Pulmonary artery endothelial cell (primary cell): ENCODE data around the gene ADAM8. TPM values are rescaled to one million over a fixed set of nuclear protein-coding genes. Genes with fewer than 3 reads are reported as not detected.
"Not testable (repeated sequence)": the region's sequence is repeated elsewhere in the genome, so short reads cannot be mapped to it uniquely, and the experiment has no call there.

Experiments
- DNase-seq: peaks from one replicate; pipeline ENCODE4 v3.0.0-alpha.2; 2011; ENCODE audit warnings: low read depth, low spot score
- total RNA-seq: library from RNA; depleted of rRNA; stranded (reverse); fragments of >200 nt; gene quantifications from 2 replicates; pipeline ENCODE4 v1.2.3, GENCODE V29; 2014

The ADAM8 gene
- total RNA-seq, 1 donor from 2014 or later = 0.33 TPM

DNA sequence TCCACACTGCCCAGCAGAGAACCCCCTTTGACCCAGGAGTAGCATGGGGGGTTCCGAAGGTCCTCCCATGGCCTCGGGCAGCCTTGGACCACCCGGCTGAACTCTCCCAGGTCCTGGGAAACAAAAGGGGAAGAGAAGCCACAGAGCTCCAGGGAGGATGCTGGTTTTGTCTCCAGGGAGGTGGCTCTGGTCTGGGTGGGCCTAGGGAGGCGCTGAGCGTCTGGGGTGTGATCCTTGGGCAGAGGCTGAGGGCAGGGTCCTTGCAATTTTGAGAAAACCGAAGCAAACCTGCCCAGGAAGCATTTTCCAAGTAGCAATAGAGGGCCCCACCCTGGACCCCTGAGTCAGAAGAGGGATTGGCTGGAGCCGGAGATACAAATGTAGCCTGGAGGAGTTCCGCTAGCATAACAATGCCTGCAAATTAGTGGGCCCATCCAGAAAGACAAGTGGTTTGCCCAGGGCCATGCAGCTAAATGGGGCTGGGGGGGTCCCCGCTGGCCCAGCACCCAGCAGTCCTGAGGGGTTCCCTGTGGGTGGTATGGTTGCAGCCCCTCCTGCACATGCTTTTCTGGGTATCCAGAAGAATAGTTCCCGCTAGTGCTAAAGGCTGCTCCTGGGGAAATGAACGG, 44.6 kb downstream of the ADAM8 start:
- no peak for DNase-seq

DNA sequence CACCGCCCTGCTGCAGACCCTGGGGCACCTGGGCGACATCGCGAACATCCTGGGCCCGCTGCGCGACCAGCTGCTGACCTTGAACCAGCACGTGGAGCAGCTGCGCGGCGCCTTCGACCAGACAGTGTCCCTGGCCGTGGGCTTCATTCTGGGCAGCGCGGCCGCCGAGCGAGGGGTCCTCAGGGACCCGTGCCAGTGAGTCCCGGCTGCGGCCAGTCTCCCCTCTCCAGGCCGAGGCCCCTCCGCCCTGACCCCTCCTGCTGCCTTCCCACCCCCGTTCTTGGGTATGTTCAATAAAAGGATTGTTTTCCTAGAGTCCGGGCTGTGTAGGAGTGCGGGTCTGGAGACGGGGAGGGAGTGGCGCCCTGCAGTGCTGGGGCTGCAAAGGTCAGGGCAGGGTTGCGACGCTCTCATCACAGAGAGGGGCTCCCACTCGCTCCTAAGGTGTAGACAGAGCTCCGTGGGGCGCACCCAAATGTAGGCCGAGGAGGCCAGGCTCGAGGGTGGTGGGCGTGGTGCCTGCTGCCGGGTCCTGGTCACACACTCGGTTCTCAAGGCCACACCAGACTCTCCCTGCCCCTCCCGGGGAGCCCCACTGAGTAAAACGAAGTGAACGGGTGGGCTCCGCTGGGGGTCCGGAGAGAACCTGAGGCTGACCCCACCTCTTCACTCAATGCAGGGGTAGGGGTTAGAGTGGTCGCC, 45.3 kb downstream of the ADAM8 start:
- no peak for DNase-seq

DNA sequence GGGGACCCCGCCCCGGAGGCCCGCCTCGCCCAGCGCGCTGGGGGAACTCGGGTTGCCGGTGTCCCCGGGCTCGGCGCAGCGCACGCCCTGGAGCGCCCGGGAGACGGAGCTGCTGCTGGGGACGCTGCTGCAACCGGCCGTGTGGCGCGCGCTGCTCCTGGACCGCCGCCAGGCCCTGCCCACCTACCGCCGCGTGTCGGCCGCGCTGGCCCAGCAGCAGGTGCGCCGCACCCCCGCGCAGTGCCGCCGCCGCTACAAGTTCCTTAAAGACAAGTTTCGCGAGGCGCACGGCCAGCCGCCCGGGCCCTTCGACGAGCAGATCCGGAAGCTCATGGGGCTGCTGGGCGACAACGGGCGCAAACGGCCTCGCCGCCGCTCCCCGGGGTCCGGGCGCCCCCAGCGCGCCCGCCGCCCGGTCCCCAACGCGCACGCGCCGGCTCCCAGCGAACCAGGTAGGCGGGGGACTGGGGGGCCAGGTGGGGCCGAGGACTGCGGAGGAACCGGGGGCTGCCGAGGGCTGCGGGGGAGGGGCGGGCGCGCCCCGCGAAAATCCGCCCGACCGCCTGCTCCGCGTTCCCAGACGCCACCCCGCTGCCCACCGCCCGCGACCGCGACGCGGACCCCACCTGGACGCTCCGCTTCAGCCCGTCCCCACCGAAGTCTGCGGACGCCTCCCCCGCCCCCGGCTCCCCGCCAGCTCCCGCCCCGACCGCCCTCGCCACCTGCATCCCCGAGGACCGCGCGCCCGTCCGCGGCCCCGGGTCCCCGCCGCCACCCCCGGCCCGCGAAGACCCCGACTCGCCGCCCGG, 46.1 kb downstream of the ADAM8 start:
- no peak for DNase-seq

DNA sequence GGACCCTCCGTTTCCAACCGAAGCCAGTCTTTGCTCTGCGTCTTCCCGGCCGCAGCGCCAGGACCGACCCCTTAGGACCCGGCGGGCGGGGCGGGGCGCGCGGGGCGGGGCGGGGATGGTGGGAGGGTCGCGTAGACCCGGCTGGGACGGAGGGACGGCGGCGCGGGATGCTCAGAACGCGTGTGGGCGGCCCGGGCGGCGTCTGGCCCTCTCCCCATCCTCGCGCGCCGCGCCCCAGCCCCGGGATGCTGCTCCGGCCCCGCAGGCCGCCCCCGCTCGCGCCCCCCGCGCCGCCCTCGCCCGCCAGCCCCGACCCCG, 46.7 kb downstream of the ADAM8 start, which contains the start of gene UTF1:
Gene UTF1, plus strand, starts transcription at position 174 of the 318 bp plus-strand sequence. Its CDS starts 72 bp downstream, at position 246.
- DNase-seq = no peak

DNA sequence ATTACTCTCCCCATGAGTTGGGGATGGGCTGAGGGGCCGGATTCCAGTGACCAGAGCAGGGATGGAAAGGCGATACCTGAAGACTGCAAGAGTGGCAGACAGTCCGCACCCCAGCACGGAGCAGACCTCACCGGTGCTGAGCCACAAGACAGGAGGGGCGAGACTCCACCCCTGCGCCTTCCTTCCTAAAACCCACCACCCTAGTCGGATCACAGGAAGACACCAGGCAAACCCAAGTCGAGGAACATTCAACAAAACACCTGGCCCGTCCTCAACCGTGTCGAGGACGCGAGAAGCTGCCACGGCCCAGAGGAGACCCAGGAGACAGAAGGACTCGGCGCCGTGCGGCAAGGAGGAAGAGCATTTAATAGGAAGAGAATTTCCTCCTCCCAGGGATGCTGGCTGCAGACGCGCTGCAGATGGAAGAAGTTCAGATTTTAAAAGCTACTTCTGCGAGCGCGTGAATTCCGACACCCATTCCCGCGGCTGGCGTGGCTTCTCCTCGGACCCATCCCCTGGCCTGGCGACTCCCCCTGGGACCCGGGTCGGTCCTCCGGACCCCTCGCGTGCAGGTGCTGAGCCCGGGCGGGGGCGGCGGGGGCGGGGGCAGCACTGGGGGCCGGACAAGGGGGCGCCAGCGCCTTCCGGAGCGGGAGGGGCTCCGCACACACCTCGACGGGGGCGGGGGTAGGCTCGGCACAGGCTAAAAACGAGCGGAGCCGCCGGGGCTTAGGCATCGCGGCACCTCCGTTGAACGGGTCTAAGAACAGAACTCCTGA, 47.2 kb downstream of the ADAM8 start:
- no peak for DNase-seq

DNA sequence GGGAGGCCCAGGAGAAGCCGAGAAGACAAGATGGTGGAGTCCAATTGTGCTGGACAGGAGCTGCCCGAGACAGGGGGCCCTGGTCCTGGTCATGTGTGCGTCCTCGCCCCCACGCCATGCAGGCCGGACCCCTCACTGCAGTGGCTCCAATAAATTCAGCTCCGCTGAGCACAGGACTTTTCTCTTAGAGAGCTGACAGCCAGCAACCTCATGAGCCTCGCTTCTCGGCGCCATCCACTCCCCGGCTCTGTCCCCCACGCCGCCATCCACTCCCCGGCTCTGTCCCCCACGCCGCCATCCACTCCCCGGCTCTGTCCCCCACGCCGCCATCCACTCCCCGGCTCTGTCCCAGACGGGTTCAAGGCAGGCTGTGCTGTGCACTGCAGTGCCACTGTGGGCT, 49.4 kb downstream of the ADAM8 start:
- DNase-seq = no peak

DNA sequence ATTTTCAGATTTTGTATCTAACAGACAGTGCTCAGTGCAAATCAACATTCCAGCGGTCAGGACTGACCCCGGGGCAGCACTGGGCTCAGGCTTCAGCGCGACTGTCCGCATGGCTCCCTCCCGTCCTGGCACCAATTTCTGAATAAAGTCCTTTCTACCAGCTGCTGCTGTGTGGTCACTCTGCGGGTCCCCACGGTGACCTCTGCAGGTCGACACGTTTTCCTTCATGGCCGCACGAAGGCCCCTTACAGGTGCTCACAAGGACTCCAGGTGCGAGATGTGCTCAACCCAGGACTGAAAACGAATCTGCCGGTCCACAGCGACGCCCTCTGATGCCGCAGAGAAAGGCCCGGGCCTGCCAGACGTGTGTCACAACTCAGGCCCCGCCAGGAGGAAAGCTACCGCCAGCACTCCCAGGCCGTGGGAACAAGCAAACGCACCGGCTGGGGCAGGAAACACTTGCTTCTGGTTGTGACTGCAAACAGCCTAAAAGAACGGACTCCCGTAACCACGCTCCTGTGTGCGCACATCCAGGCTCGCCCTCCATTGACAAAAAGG, 50.3 kb downstream of the ADAM8 start:
- DNase-seq = no peak

DNA sequence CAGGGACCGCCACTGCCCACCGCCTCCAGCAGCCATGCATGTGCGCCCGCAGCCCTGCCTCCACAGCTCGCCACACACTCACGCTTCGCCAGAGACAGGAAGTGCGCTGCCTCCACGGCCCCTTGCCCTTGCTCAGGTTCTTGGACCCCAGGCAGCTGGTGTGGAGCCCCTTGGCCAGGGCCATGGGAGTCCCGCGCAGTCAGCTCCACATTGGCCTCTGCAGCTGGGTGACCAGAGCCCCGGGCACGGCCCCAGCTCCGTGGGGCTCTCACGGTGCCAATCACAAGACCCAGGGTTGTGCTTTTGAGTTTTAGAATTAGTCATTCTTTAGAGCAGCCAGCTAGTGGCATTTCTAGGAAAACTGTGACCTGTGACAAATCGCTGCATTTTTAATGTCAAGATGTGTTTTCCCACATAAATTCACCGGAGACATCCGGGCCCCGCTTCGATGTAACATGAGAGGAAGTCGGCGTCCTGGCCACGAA, 50.9 kb downstream of the ADAM8 start:
- no peak for DNase-seq

DNA sequence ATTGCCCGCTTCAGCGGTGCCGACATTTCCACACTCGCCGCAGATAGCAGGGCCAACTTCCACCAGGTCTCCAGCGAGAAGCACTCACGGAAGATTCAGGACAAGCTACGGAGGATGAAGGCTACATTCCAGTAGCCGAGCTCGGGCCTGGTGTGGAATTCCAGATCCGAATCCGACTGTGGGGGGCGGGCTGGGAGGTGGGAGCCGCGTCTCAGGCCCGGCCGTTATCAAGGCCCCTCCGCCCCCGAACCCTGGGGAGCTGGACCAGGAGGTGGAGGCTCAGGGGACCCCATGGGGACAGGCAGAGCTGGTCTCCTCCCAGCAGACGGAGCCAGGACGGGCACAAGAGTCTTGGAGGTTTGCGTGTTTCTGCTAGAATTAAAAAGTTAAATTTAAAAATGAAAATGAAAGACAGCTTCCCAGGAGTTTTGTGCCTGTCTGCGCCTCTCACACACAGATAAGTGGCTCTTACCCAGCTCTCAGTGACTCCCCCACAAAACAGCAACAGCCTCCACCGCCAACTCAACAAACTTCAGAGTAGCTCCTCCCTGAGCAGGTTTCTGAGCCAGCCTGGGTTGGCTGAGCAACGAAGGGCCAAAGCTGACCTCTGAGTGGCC, 51.8 kb downstream of the ADAM8 start:
- DNase-seq = no peak

DNA sequence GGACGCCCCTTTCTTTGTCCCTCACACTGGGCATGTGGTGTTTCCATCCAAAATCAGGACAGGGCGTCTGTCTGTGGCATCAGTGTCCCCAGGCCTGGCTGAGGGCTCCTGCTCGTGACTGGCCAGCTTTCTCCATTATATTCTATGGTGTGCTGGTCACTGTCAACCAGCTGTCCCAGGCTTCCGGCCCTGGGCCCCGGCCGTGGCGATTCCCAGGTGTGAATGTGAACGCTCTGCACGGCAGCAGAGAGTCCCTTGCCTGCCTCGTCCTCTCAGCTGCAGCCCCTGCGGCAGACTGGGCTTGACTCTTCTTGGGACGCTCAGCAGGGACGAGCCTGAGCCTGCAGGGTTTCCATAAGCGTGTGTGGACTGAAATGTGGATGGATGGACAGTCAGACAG, 52.6 kb downstream of the ADAM8 start:
- DNase-seq = no peak

DNA sequence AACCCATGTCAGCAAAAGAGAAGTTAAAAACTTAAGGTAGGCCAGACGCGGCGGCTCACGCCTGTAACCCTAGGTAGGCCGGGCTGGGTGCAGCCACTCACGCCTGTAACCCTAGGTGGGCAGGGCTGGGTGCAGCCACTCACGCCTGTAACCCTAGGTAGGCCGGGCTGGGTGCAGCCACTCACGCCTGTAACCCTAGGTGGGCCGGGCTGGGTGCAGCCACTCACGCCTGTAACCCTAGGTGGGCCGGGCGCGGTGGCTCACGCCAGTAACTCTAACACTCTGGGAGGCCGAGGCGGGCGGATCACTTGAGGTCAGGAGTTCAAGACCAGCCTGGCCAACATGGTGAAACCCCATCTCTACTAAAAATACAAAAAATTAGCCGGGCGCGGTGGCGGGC, 54.9 kb downstream of the ADAM8 start:
- DNase-seq = not testable (repeated sequence)

DNA sequence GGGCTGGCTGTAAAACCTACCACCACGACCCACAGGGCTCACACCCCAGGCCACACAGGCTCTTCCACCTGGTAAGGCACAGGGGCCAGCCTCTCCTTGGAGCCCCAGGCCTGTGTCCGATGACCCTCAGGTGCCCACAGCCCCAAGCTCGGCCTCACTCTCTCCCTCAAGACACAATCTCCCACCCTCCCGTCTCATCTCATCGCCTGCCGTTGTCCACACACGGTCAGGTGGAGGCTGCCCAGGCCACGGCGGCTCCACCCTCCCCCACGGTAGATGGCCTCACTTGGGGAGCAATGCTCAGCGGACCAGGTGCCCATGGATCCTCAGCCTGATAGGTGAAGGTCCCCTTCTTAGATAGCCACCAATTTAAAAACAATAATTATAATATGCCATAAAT, 55.3 kb downstream of the ADAM8 start:
- DNase-seq = no peak

DNA sequence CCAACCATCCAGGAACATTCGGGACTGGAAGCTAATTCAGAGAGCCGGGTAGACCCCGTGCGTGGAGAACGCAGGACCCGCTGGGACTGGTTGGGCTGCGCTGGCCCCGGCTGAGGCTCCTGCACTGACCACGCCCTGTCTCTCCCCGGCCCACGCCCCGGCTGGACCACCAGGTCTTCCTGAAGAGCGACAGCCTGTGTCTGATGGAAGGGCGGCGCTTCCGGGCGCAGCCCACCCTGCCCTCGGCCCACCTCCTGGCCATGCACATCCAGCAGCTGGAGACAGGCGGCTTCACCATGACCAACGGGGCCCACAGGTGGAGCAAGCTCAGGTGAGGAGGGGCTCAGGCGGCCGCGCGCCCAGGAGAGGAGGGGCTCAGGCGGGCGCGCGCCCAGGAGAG, 56.9 kb downstream of the ADAM8 start:
- DNase-seq = no peak

DNA sequence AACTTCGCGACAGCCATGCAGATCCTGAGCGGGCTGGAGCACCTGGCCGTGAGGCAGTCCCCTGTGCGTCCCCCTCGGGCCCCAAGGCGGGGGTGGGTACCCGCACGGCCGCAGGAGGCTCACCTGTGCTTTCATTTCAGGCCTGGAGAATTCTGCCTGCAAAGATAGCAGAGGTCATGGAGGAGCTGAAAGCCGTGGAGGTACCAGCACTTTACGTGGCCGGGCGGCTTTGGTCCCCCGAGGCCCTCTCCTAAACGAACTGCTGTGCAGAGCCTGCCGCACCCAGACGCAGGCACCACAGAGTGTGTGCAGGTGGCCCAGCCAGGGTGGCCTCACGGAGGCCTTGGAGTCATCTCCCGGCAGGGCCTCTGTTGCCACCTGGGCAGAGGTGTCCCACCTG, 57.8 kb downstream of the ADAM8 start:
- DNase-seq = no peak

DNA sequence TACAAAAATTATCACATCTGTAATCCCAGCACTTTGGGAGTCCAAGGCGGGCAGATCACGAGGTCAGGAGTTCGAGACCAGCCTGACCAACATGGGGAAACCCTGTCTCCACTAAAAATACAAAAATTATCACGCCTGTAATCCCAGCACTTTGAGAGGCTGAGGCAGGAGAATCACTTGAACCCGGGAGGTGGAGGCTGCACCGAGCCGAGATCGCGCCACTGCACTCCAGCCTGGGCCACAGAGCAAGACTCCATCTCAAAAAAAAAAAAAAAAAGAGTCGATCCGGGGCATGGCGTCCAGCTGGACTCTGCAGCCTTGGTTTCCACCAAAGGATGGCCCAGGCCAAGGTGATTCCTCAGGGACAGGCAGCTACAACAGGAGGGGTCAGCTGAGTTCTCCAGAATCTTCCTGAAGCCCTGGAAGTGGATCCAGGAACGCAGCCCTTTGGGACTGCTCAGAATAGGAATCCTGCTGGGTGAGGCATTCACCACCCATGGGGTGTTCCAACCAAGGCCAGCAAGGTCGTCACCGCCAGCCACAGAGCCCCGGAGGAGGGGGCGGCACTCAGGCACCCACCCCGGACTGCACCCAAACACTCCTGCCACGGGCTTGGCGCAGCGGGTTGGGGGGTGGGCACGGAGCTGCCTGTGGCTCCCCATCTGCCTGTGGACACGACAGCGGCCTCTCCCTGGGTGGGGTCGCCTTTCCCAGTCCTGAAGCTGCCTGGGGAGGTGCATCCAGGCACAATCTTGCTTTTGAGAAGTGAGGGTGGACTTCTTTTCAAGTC, 58.7 kb downstream of the ADAM8 start:
- no peak for DNase-seq

DNA sequence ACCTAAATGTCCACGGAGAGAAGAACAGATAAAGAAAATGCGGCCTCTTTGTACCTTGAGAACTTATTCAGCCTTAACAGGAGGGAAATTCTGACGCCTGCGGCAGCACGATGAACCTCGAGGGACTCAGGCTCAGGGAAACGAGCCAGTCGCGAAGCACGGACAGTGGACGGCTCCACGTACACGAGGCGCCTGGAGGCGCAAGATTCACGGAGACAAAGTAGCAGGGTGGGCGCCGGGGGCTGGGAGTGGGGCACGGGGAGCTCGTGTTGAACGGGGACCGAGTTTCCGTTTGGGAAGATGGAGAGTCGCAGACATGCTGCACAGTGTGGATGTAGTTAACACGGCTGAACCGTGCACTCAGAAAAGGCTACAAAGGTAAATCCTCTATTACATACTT, 59.9 kb downstream of the ADAM8 start:
- no peak for DNase-seq

DNA sequence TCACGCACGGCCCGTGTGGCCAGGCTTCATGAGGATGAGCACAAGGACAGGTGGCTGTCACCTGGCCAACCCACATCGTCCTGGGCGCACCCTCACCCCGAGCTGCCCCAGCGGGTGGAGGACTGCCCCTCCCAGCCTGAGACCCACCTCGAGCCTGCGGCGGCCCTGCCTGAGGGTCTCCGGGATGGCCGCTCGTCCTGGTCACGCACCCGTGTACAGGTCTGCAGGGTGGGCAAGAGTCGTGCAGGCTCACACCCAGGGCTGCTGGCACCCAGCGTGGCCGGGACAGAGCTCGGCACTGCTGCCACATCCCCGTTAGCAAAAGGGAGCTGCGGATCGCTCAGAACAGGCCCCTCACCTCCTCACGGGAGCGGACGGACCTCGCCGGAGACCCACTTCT, 61.1 kb downstream of the ADAM8 start:
- DNase-seq = no peak

DNA sequence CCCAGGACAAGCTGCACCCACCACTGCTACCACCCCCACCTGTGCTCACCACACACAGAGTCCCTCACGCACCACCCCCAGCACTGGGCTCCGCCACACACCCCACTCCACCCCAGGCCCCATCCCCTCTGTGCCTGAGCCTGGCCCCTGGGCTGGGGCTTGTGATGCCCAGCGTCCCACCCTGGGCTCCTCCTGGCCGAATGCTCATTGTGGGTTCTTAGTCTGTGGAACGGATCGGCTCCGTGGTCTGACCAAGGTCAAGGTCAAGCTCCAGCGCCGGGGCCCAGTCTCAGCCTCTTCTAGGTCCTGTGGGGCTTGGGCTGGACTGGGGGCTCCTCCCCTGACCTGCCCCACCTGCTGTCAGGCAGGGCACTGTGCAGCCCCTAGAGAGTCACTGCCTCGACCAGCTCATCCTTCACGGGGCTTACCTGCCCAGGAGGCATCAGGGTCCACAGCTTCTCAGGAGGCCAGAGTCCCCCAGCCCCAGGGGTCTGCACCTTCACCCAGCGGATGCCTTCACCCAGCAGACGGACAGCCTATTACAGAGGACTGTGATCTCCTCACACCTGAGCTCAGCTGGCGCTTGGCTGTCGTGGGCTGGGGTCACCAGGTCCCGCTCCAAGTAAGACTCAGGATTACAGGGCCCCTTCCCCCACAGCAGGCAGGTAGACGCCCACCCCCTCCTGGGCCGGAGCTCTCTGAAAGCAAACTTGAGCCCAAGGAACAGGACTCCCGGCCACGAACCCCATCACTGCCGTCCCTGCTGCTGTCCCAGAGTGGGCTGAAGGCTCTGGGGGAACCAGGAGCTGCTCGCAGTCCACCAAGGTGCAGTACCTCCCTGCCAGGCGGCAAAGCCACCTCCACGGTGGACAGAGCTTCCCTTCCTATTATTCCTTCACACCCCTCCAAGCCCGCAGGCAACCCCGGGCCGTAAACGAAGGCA, 61.9 kb downstream of the ADAM8 start:
- no peak for DNase-seq
